Sigmoid colon (tissue), 7 donors: ENCODE data around the gene DLX1. TPM values are rescaled to one million over a fixed set of nuclear protein-coding genes. Genes with fewer than 3 reads are reported as not detected.
"Not testable (repeated sequence)": the region's sequence is repeated elsewhere in the genome, so short reads cannot be mapped to it uniquely, and the experiment has no call there.

Experiments
- DNase-seq: peaks from one replicate; pipeline ENCODE4 v3.0.0-alpha.2; 2019
- H3K27ac ChIP-seq, 4 donors: fragments of 200-600 bp; sonication (generic); one replicate each; pipeline ENCODE4 v1.5.1; 2016 to 2019; ENCODE audit warnings: mild to moderate bottlenecking in 1 of 4
- H3K27me3 ChIP-seq, 3 donors: fragments of 200-600 bp; sonication (generic); one replicate each; pipeline ENCODE4 v1.5.1; 2019; ENCODE audit warnings: mild to moderate bottlenecking in 1 of 3
- H3K36me3 ChIP-seq, 4 donors: fragments of 200-600 bp; sonication (generic); one replicate each; pipeline ENCODE4 v1.5.1; 2016 to 2019
- H3K4me1 ChIP-seq, 4 donors: fragments of 200-600 bp; sonication (generic); one replicate each; pipeline ENCODE4 v1.5.1; 2017 to 2019
- H3K4me3 ChIP-seq, 4 donors: fragments of 200-600 bp; sonication (generic); one replicate each; pipeline ENCODE4 v1.5.1; 2017 to 2019; ENCODE audit warnings: mild to moderate bottlenecking in 2 of 4, moderate library complexity in 1 of 4
- H3K9me3 ChIP-seq, 4 donors: fragments of 200-600 bp in 3 of 4; sonication (generic) in 3 of 4; one replicate each; pipeline versions ENCODE4 v1.5.1 to v1.6.1; 2013 to 2019
- CTCF ChIP-seq, 4 experiments: fragments of 450-650 bp in 3 of 4; fragments of 200-600 bp in 1 of 4; IDR thresholded peaks; one replicate each; pipeline ENCODE4 v1.5.1; 2016 to 2019; ENCODE audit warnings: antibody characterized with exemption in 4 of 4, mild to moderate bottlenecking in 3 of 4, moderate library complexity in 2 of 4
- EP300 ChIP-seq, 4 donors: sonication (generic); formaldehyde crosslinking; IDR thresholded peaks; one replicate each; pipeline ENCODE4 v1.6.1; 2017; ENCODE audit warnings: antibody characterized with exemption in 4 of 4
- POLR2A ChIP-seq, 2 donors: fragments of 450-650 bp; IDR thresholded peaks; one replicate each; pipeline ENCODE4 v1.6.1; 2016; ENCODE audit warnings: antibody characterized with exemption in 2 of 2, mild to moderate bottlenecking in 2 of 2, moderate library complexity in 2 of 2
- POLR2AphosphoS5 ChIP-seq, 4 donors: sonication (generic); formaldehyde crosslinking; IDR thresholded peaks; one replicate each; pipeline ENCODE4 v1.6.1; 2017; ENCODE audit warnings: antibody characterized with exemption in 4 of 4
- WGBS, 2 donors: extraction: QIAGEN DNeasy Blood & Tissue Kit; methylation state at CpG; one replicate each; pipeline ENCODE4 v1.1.7; 2013; 5-methylcytosine and 5-hydroxymethylcytosine counted together
- intact Hi-C: fragments of 100-400 bp; cut with DNase I; formaldehyde crosslinking; loops from one replicate; pipeline ENCODE4 v1.15.1; 2023
- polyA plus RNA-seq, 3 donors: library from polyadenylated mRNA; stranded (reverse); fragments of 200-250 nt; gene quantifications; one replicate each; pipeline ENCODE4 v1.2.3, GENCODE V29; 2013
- total RNA-seq, 4 donors: library from RNA; depleted of rRNA; stranded (reverse); fragments of >200 nt; gene quantifications; one replicate each; pipeline ENCODE4 v1.1.0, GENCODE V29; 2016
- donor health status: healthy with polysubstance abuse.
- donor health status: Bipolar disorder and iron deficiency.
- donor health status: healthy.

Gene DLX1
- total and polyA plus RNA-seq, 7 donors = 0.22 to 1.1 (median 0.49) TPM; not detected in 2

GRCh38 chr2:172137943-172138342 lies 52.6 kb downstream of the DLX1 start:
- H3K9me3 ChIP-seq = no peaks in the 10 kb centered on the region
- no peak overlapping the region for H3K27ac ChIP-seq
- H3K36me3 ChIP-seq = no peaks in the 10 kb centered on the region
- H3K4me3 ChIP-seq = no peak overlapping the region
- intact Hi-C loops = no loop called here
- no peaks in the 10 kb centered on the region for H3K27me3 ChIP-seq
- DNase-seq = no peak
- no peaks in the 10 kb centered on the region for H3K4me1 ChIP-seq
- 21 to 72% methylated on average over 2 of the region's 2 CpGs for WGBS, 2 donors
- TF ChIP-seq CTCF (IDR thresholded peaks at IDR 0.05) (no peak), EP300 (IDR thresholded peaks at IDR 0.05) (no peak), POLR2A (IDR thresholded peaks at IDR 0.05) (no peak), POLR2AphosphoS5 (IDR thresholded peaks at IDR 0.05) (no peak)

DNA sequence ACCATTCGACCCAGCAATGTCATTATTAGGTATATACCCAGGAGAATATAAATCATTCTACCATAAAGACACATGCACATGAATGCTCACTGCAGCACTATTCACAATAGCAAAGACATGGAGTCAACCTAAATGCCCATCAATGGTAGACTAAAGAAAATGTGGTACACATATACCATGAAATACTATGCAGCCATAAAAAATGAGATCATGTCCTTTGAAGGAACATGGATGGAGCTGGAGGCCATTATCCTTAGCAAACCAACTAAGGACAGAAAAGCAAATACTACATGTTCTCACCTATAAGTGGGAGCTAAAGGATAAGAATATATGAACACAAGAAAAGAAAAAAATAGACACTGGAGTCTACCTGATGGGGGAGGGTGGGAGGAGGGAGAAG lies 53.4 kb downstream of the DLX1 start:
- H3K4me1 ChIP-seq, H3K36me3 ChIP-seq, H3K4me3 ChIP-seq, H3K27me3 ChIP-seq, H3K9me3 ChIP-seq, intact Hi-C loops, DNase-seq, H3K27ac ChIP-seq: not testable (repeated sequence)
- 75 to 86% methylated on average over 1 of the region's 1 CpG for WGBS, 2 donors

Other genes starting within 250 kb of the DLX1 start
- 10 to 100 TPM; 53.5 to 77.8 (median 55.9) TPM for gene SLC25A12, start 191.3 kb upstream of the DLX1 start, total RNA-seq
- gene SLC25A12, start 191.3 kb upstream of the DLX1 start, polyA plus RNA-seq = 10 to 100 TPM; 12.0 to 15.8 (median 13.4) TPM
- 10 to 100 TPM; 25.5 to 41.0 (median 34.5) TPM for gene HAT1, start 163.0 kb upstream of the DLX1 start, total RNA-seq
- gene HAT1, start 163.0 kb upstream of the DLX1 start, polyA plus RNA-seq = 10 to 100 TPM; 26.4 to 40.6 (median 34.0) TPM
- 10 to 100 TPM in 2 of 4 donors, 1 to 10 TPM in 2; 7.8 to 14.4 (median 10.2) TPM for gene METAP1D, start 85.6 kb upstream of the DLX1 start, total RNA-seq
- 1 to 10 TPM in 2 of 3 donors, under 1 TPM in 1; 0.60 to 5.4 (median 2.3) TPM for gene METAP1D, start 85.6 kb upstream of the DLX1 start, polyA plus RNA-seq
- under 1 TPM in 2 of 4 donors, not detected in 2; under 0.01 to 0.14 TPM for gene DLX2, start 17.4 kb downstream of the DLX1 start, total RNA-seq
- under 1 TPM in 1 of 3 donors, not detected in 2; 0.04 TPM for gene DLX2, start 17.4 kb downstream of the DLX1 start, polyA plus RNA-seq